K562 (cell line): ENCODE measurements around the gene ZSWIM6. TPM values are rescaled to one million over a fixed set of nuclear protein-coding genes. Genes with fewer than 3 reads are reported as not detected.

Source experiments
- ATAC-seq: fragments of 200-7000 bp; cut with Tn5 transposase; 3 replicates; pipeline ENCODE4 v1.9.1; 2020; ENCODE audit warnings: moderate library complexity
- BruUV-seq: library from RNA; stranded (reverse); fragments of 400-500 nt; replicated peaks from 2 replicates; lab custom pipeline; 2021; lab: Mats Ljungman, UMichigan
- CTCF ChIA-PET: fragments of 300-600 bp; formaldehyde crosslinking; extraction: SDS; loops from one replicate; lab custom pipeline; 2021; ENCODE audit warnings: low intra/inter-chr PET ratio; lab: Yijun Ruan, JAX
- POLR2A ChIA-PET: fragments of 300-600, 350-650 bp; sonication (Branson Sonifier 250); formaldehyde crosslinking; extraction: SDS; loops from one replicate; lab custom pipeline; 2021; ENCODE audit warnings: antibody characterized with exemption, inconsistent platforms; lab: Yijun Ruan, JAX
- DNase-seq, 4 experiments: peaks; one replicate each; pipeline versions ENCODE4 v3.0.0 to v3.0.0-alpha.2; 2011 to 2018; ENCODE audit warnings: low spot score in 3 of 4, mixed read lengths in 3 of 4; ENCODE audit errors: extremely low read depth in 1 of 4
- FAIRE-seq: peaks from 2 replicates; lab custom pipeline; 2011; peaks lifted over from hg19 to GRCh38; lab: Jason Lieb, UNC
- H2AFZ ChIP-seq: 2 replicates; pipeline ENCODE4 v1.6.0; 2011; ENCODE audit warnings: low read depth, low read length, control low read depth, inconsistent platforms
- H3K27ac ChIP-seq: fragments of 200-600 bp; 3 replicates; pipeline ENCODE4 v1.8.0; 2011; ENCODE audit warnings: low read depth, mild to moderate bottlenecking, control low read depth, inconsistent platforms, low read length, moderate library complexity, mixed read lengths; ENCODE audit errors: extremely low read depth
- H3K27me3 ChIP-seq, 2 experiments: fragments of 300-600 bp in 1 of 2; 2 replicates in 1 of 2; 3 replicates in 1 of 2; pipeline versions ENCODE4 v1.6.0 to v1.8.0; 2011; ENCODE audit warnings: inconsistent platforms in 2 of 2, low read length in 2 of 2, mild to moderate bottlenecking in 1 of 2, mixed read lengths in 1 of 2, moderate library complexity in 1 of 2; ENCODE audit not compliant: control insufficient read depth in 2 of 2, insufficient read depth in 2 of 2
- H3K36me3 ChIP-seq: fragments of 300-600 bp; 3 replicates; pipeline ENCODE4 v1.8.0; 2011; ENCODE audit warnings: mild to moderate bottlenecking, low read length, inconsistent platforms; ENCODE audit not compliant: control insufficient read depth, insufficient read depth
- H3K4me1 ChIP-seq, 2 experiments: fragments of 200-600 bp in 1 of 2; replicated peaks in 1 of 2; 2 replicates in 1 of 2; 3 replicates in 1 of 2; pipeline versions ENCODE4 v1.5.1 to v1.8.0; 2011; ENCODE audit warnings: inconsistent platforms in 2 of 2, low read length in 2 of 2, mild to moderate bottlenecking in 1 of 2, mixed read lengths in 1 of 2, moderate library complexity in 1 of 2; ENCODE audit not compliant: control insufficient read depth in 2 of 2, insufficient read depth in 2 of 2
- H3K4me2 ChIP-seq: 2 replicates; pipeline ENCODE4 v1.6.1; 2011; ENCODE audit warnings: low read length, control low read depth, inconsistent platforms, mixed read lengths; ENCODE audit not compliant: insufficient read depth
- H3K4me3 ChIP-seq: fragments of 200-600 bp; sonication (generic), shearing (Covaris generic); 2 replicates; pipeline ENCODE4 v1.5.1; 2016; ENCODE audit warnings: control low read depth, inconsistent platforms
- H3K79me2 ChIP-seq: fragments of 200-600 bp; 3 replicates; pipeline ENCODE4 v1.8.0; 2011; ENCODE audit warnings: low read length, inconsistent platforms; ENCODE audit not compliant: control insufficient read depth, insufficient read depth
- H3K9ac ChIP-seq, 2 experiments: 2 replicates each; pipeline versions ENCODE4 v1.6.0 to v1.6.1; 2011; ENCODE audit warnings: low read depth in 2 of 2, low read length in 2 of 2, control low read depth in 1 of 2, inconsistent platforms in 1 of 2, mild to moderate bottlenecking in 1 of 2, mixed read lengths in 1 of 2; ENCODE audit not compliant: insufficient read depth in 1 of 2
- H3K9me1 ChIP-seq: one replicate; pipeline ENCODE4 v1.6.0; 2011; ENCODE audit warnings: inconsistent platforms, mild to moderate bottlenecking, low read length, moderate library complexity; ENCODE audit not compliant: control insufficient read depth, insufficient read depth
- H3K9me3 ChIP-seq: replicated peaks from 2 replicates; pipeline ENCODE4 v1.5.1; 2011; ENCODE audit warnings: low read depth, low read length, inconsistent platforms; ENCODE audit not compliant: control insufficient read depth, insufficient read depth
- H4K20me1 ChIP-seq: replicated peaks from 2 replicates; pipeline ENCODE4 v1.6.1; 2011; ENCODE audit warnings: low read length, inconsistent platforms, mixed read lengths; ENCODE audit not compliant: control insufficient read depth, insufficient read depth
- KDM1A ChIP-seq, 2 experiments: fragments of 450-650 bp; IDR thresholded peaks; 2 replicates each; pipeline ENCODE4 v1.6.1; 2016; ENCODE audit warnings: mild to moderate bottlenecking in 2 of 2
- MYBL2 ChIP-seq, 2 experiments: fragments of 450-650 bp in 1 of 2; sonication (generic) in 1 of 2; formaldehyde crosslinking in 1 of 2; IDR thresholded peaks; 2 replicates each; pipeline versions ENCODE4 v1.6.1 to v1.8.1; 2017 to 2022; ENCODE audit warnings: borderline replicate concordance in 1 of 2, inconsistent platforms in 1 of 2, low read depth in 1 of 2, mild to moderate bottlenecking in 1 of 2, missing genetic modification reagents in 1 of 2, moderate library complexity in 1 of 2
- NFIC ChIP-seq: fragments of 450-650 bp; IDR thresholded peaks from 2 replicates; pipeline ENCODE4 v1.6.1; 2017; ENCODE audit warnings: mild to moderate bottlenecking, inconsistent platforms
- SMARCB1 ChIP-seq: IDR thresholded peaks from 2 replicates; pipeline ENCODE4 v1.6.1; 2011; ENCODE audit warnings: improper control_type of control experiment, low read depth; ENCODE audit not compliant: insufficient read length
- ZNF324 ChIP-seq: fragments of 250-450 bp; sonication (Bioruptor Pico); IDR thresholded peaks from 2 replicates; pipeline ENCODE4 v1.4.0; 2020; ENCODE audit warnings: mild to moderate bottlenecking
- ZNF354B ChIP-seq: fragments of 250-450 bp; sonication (Bioruptor Pico); IDR thresholded peaks from 2 replicates; pipeline ENCODE4 v1.4.0; 2020
- WGBS: fragments of 100-300 bp; shearing (Covaris generic); methylation state at CpG from one replicate; pipeline ENCODE4 v1.1.6; 2016; ENCODE audit warnings: low coverage, mixed read lengths; ENCODE audit not compliant: insufficient coverage; ENCODE audit errors: missing lambda C conversion rate; 5-methylcytosine and 5-hydroxymethylcytosine counted together
- in situ Hi-C: fragments of 300-500 bp; cut with MboI; formaldehyde crosslinking; loops from 4 replicates; pipeline ENCODE4 v1.15.0; 2018; ENCODE audit warnings: inconsistent platforms, mixed read lengths
- intact Hi-C: fragments of 100-400 bp; cut with micrococcal nuclease; formaldehyde crosslinking; loops from 2 replicates; pipeline ENCODE4 v1.14.2; 2022
- polyA plus RNA-seq, 8 experiments: library from polyadenylated mRNA; depleted of rRNA in 4 of 8; stranded (reverse) in 5 of 8; unstranded in 3 of 8; fragments of >200 nt; fragmentation: Nextera tagmentation in 2 of 8; fragmentation: Illumina TruSeq in 1 of 8; extraction: Ambion mirVana in 2 of 8; extraction: Trizol in 1 of 8; gene quantifications; 2 replicates each; pipeline versions ENCODE4 v1.2.1 to v1.2.3, GENCODE V29; 2011 to 2014; ENCODE audit warnings: inconsistent platforms in 1 of 8, missing spikeins in 1 of 8
- total RNA-seq, 7 experiments: library from RNA; depleted of rRNA in 6 of 7; stranded (reverse); fragments of >200 nt in 6 of 7; fragmentation: Illumina TruSeq in 2 of 7; extraction: Trizol in 2 of 7; gene quantifications; 2 replicates each; pipeline versions ENCODE4 v1.2.1 to v1.2.3, GENCODE V29; 2011 to 2021; ENCODE audit warnings: low replicate concordance in 1 of 7
- TF ChIP-seq, protein P1 (sequence below): sonication (generic); formaldehyde crosslinking; IDR thresholded peaks from 2 replicates; pipeline ENCODE4 v1.8.0; 2022; ENCODE audit warnings: mild to moderate bottlenecking, missing genetic modification reagents, borderline replicate concordance

ZSWIM6 gene
- total and polyA plus RNA-seq, 9 of the 15 experiments (the other 6 are each of a cell fraction or from before 2014, with no cell fraction given) = 0.81 to 3.2 (median 2.0) TPM

DNA sequence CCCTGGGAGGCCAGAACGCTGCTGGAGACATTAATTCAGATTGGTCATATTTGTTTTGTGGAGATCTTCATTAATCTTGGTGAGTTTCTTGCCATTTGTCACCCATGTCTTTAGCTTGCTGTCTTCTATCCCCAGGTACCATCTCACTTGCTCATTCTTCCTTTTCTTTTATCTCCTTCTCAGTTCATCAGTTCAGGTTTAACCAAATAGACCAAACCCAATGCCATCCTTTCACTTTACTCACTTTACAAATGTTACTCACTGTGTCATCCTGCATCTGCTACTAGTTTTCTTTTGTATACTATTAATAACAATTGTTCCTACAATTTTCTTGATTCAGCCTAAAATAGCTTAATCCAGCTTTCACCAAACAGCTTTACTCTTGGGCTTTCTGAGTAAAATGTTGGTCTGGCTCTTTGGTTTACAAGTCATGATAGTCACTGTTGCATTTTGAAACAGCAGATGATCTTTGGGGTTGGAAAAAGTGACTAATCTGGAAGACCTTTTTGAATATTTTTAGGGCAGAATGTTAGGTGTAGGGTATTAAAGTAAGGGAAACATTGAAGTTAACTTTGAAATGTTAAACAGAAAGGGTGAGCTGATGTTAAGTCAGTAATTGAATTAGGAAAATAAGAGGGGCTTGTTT is 246.9 kb downstream of the ZSWIM6 start (continued):
- TF ChIP-seq, protein P1, sequence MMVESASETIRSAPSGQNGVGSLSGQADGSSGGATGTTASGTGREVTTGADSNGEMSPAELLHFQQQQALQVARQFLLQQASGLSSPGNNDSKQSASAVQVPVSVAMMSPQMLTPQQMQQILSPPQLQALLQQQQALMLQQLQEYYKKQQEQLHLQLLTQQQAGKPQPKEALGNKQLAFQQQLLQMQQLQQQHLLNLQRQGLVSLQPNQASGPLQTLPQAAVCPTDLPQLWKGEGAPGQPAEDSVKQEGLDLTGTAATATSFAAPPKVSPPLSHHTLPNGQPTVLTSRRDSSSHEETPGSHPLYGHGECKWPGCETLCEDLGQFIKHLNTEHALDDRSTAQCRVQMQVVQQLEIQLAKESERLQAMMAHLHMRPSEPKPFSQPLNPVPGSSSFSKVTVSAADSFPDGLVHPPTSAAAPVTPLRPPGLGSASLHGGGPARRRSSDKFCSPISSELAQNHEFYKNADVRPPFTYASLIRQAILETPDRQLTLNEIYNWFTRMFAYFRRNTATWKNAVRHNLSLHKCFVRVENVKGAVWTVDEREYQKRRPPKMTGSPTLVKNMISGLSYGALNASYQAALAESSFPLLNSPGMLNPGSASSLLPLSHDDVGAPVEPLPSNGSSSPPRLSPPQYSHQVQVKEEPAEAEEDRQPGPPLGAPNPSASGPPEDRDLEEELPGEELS (CRISPR knock-in tag) = no peak
- no peak for TF ChIP-seq MYBL2 (IDR thresholded peaks at IDR 0.05; ENCODE audit: low read depth)
- TF ChIP-seq MYBL2 (CRISPR knock-in tag; IDR thresholded peaks at IDR 0.05; ENCODE audit: borderline replicate concordance) = no peak
- no peak for TF ChIP-seq ZNF324 (CRISPR knock-in tag)

DNA sequence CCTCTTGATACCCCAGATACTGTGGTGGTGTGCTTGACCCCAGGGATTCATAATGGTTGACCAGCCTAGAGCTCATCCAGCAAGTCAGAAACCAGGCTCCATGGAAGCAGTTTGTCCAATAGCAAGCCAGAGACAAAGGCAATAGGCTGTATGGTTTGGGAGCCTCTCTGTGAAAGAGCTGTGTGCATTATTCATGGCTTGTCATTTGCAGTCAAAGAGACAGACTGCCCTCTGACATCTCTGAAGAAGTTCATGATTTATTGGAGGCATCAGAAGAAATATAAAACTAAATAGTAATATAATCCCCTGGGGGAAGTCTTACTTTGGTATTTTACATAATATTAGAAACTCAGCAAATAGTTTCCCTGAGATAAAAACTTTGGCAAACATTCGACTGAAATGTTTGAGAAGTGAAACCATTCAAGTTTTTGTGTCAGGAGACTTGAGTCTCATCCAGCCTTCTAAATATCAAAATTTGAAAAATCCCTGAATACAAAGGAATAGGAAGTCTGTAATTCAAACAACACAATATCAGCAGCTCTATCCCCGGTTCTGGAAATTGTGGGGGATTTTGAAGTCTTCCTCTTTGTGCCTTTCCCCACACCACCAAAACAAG is 250.3 kb downstream of the ZSWIM6 start:
- H3K4me2 ChIP-seq = no peak overlapping the region
- peaks cover 0 to 4% of the 10 kb centered on the region in 2 experiments; a peak in 3 of 5 replicates for H3K27me3 ChIP-seq
- ChIA-PET POLR2A (no interaction called here), CTCF (no interaction called here)
- no peaks in the 10 kb centered on the region for H4K20me1 ChIP-seq
- 0% methylated on average over 2 of the region's 2 CpGs for WGBS
- H3K9ac ChIP-seq = no peak overlapping the region
- H2AFZ ChIP-seq = no peak overlapping the region
- no peak for ATAC-seq
- no peak overlapping the region for H3K4me3 ChIP-seq
- in situ Hi-C loops = no loop called here
- no peak overlapping the region for H3K27ac ChIP-seq
- H3K79me2 ChIP-seq = no peaks in the 10 kb centered on the region
- H3K36me3 ChIP-seq = no peaks in the 10 kb centered on the region
- no peaks in the 10 kb centered on the region for H3K9me1 ChIP-seq
- H3K4me1 ChIP-seq = no peaks in the 10 kb centered on the region
- intact Hi-C loops = no loop called here
- TF ChIP-seq ZNF354B (CRISPR knock-in tag) (no peak), NFIC (no peak), KDM1A (IDR thresholded peaks at IDR 0.05) (no peak), SMARCB1 (no peak)
- no TSS peak for BruUV-seq
- peaks cover 4% of the 10 kb centered on the region; the same call in 1 of the 2 replicates for H3K9me3 ChIP-seq
- no peak for DNase-seq
- FAIRE-seq = no peak
